ENCODE results near the gene MLYCD. TPM values are rescaled to one million over a fixed set of nuclear protein-coding genes. Genes with fewer than 3 reads are reported as not detected.

Gene MLYCD
- total and polyA plus RNA-seq, 11 donors: 19.4 to 65.3 (median 38.4) TPM

- Histone ChIP-seq H3K4me1 (peaks cover 0 to 9% (median 0%) of the 10 kb centered on the region in 12 donors), H3K36me3 (peaks cover 0 to 20% (median 0%) of the 10 kb centered on the region in 9 donors), H3K4me3 (peak overlapping the region in 10 of 12 donors; percentile 26 to 56 (median 44)), H3K27ac (no peak overlapping the region), H3K9me3 (no peaks in the 10 kb centered on the region), H3K27me3 (peaks cover 0 to 10% (median 0%) of the 10 kb centered on the region in 9 donors)
- WGBS, 4 donors: 0 to 1% (median 1%) methylated on average over 5 to 85 of the region's 87 CpGs
- intact Hi-C loops (cut with DNase I): loop anchor here in 7 of 10 donors (1.0 to 10.0 kb wide), 7 partner anchors 94 to 516 kb away; no protein-coding TSS in a partner anchor
- DNase-seq (no peak), ATAC-seq (no peak)
- no peak for TF ChIP-seq CTCF (IDR thresholded peaks at IDR 0.05)
- no peak for TF ChIP-seq POLR2A (IDR thresholded peaks at IDR 0.05)
Measured at GRCh38 chr16:83968306-83968851, 69.5 kb downstream of the MLYCD start.

GRCh38 chr16:83968891-83969649, 70.2 kb downstream of the MLYCD start:
- WGBS, 4 donors: 11 to 22% (median 15%) methylated on average over 22 to 45 of the region's 45 CpGs
- Histone ChIP-seq H3K4me1 (peaks cover 0 to 9% (median 0%) of the 10 kb centered on the region in 12 donors), H3K4me3 (peak overlapping the region in 1 of 12 donors; percentile 56)

GRCh38 chr16:83969771-83970429, 71.0 kb downstream of the MLYCD start:
- 62 to 77% (median 70%) methylated on average over 7 to 18 of the region's 18 CpGs for WGBS, 4 donors
- peak in 2 of 5 donors; percentile 17 to 62 for DNase-seq
- Histone ChIP-seq H3K4me1 (peaks cover 0 to 9% (median 0%) of the 10 kb centered on the region in 12 donors), H3K9me3 (no peaks in the 10 kb centered on the region), H3K36me3 (peaks cover 0 to 16% (median 0%) of the 10 kb centered on the region in 9 donors), H3K27ac (no peak overlapping the region), H3K27me3 (peaks cover 0 to 10% (median 0%) of the 10 kb centered on the region in 9 donors), H3K4me3 (no peak overlapping the region)
- intact Hi-C loops (cut with DNase I): loop anchor here in 9 of 10 donors (2.0 to 10.0 kb wide), 9 partner anchors 92 to 515 kb away; no protein-coding TSS in a partner anchor
- no peak for TF ChIP-seq CTCF (IDR thresholded peaks at IDR 0.05)
- no peak for TF ChIP-seq POLR2A (IDR thresholded peaks at IDR 0.05)
- no peak for ATAC-seq

More at GRCh38 chr16:83968891-83969649, 70.2 kb downstream of the MLYCD start:
- Histone ChIP-seq H3K27ac (no peak overlapping the region), H3K36me3 (peaks cover 0 to 19% (median 0%) of the 10 kb centered on the region in 9 donors), H3K9me3 (no peaks in the 10 kb centered on the region), H3K27me3 (peaks cover 0 to 10% (median 0%) of the 10 kb centered on the region in 9 donors)
- no peak for TF ChIP-seq CTCF (IDR thresholded peaks at IDR 0.05)
- no peak for TF ChIP-seq POLR2A (IDR thresholded peaks at IDR 0.05)
- intact Hi-C loops (cut with DNase I): loop anchor here in 7 of 10 donors (1.0 to 10.0 kb wide), 7 partner anchors 93 to 516 kb away; no protein-coding TSS in a partner anchor
- peak in 2 of 5 donors; percentile 24 to 63 for DNase-seq
- no peak for ATAC-seq
